ENCODE data around the gene EEFSEC.

Gene EEFSEC

GRCh38 chr3:128320551-128321340 lies 167.5 kb downstream of the EEFSEC start:
- no peak for DNase-seq

GRCh38 chr3:128321418-128321817 lies 168.1 kb downstream of the EEFSEC start:
- no peak for DNase-seq

- DNase-seq = peak; percentile 30
These were observed 169.0 kb downstream of the EEFSEC start for GRCh38 chr3:128322030-128323022.

- no peak for DNase-seq
These were observed 170.2 kb downstream of the EEFSEC start for GRCh38 chr3:128323206-128324081.

- DNase-seq = no peak
These were observed 171.8 kb downstream of the EEFSEC start for GRCh38 chr3:128324911-128325592.

GRCh38 chr3:128326051-128326823 lies 173.0 kb downstream of the EEFSEC start:
- no peak for DNase-seq

GRCh38 chr3:128327606-128328031 lies 174.3 kb downstream of the EEFSEC start:
- DNase-seq = no peak

- DNase-seq = no peak
These were observed 175.5 kb downstream of the EEFSEC start for GRCh38 chr3:128328546-128329458.

GRCh38 chr3:128329491-128330213 lies 176.4 kb downstream of the EEFSEC start:
- no peak for DNase-seq

GRCh38 chr3:128330214-128330842 lies 177.0 kb downstream of the EEFSEC start:
- no peak for DNase-seq

GRCh38 chr3:128334086-128334645 lies 180.9 kb downstream of the EEFSEC start:
- DNase-seq = no peak

GRCh38 chr3:128334766-128335165 lies 181.5 kb downstream of the EEFSEC start:
- no peak for DNase-seq

- DNase-seq = no peak
These were observed 182.5 kb downstream of the EEFSEC start for GRCh38 chr3:128335621-128336296.

- DNase-seq = no peak
These were observed 183.3 kb downstream of the EEFSEC start for GRCh38 chr3:128336337-128337156.

GRCh38 chr3:128337305-128337704 lies 184.0 kb downstream of the EEFSEC start:
- no peak for DNase-seq

- DNase-seq = no peak
These were observed 185.5 kb downstream of the EEFSEC start for GRCh38 chr3:128338536-128339330.
